Natural killer cell (primary cell): ENCODE results near the gene OR52L1. TPM values are rescaled to one million over a fixed set of nuclear protein-coding genes. Genes with fewer than 3 reads are reported as not detected.

Experiments
- ATAC-seq, 3 donors: fragments of 150-1000 bp in 2 of 3; fragments of 200-7000 bp in 1 of 3; cut with Tn5 transposase; 1 replicate in 1 of 3; 2 replicates in 2 of 3; pipeline ENCODE4 v1.10.0; 2021; ENCODE audit warnings: mild to moderate bottlenecking in 2 of 3, moderate library complexity in 2 of 3
- DNase-seq, 2 donors: peaks; one replicate each; pipeline versions ENCODE4 v3.0.0 to v3.0.0-alpha.2; 2013 to 2021; ENCODE audit warnings: mixed read lengths in 1 of 2
- H3K27ac ChIP-seq: one replicate; pipeline ENCODE4 v1.5.1; 2013; ENCODE audit warnings: mild to moderate bottlenecking, low read length
- H3K27me3 ChIP-seq: one replicate; pipeline ENCODE4 v1.6.1; 2013; ENCODE audit warnings: low read length; ENCODE audit not compliant: control insufficient read depth, insufficient read depth
- H3K36me3 ChIP-seq: one replicate; pipeline ENCODE4 v1.6.1; 2013; ENCODE audit warnings: low read length; ENCODE audit not compliant: control insufficient read depth, insufficient read depth
- H3K4me1 ChIP-seq: one replicate; pipeline ENCODE4 v1.6.1; 2013; ENCODE audit warnings: low read length; ENCODE audit not compliant: control insufficient read depth, insufficient read depth
- H3K4me3 ChIP-seq: one replicate; pipeline ENCODE4 v1.5.1; 2013; ENCODE audit warnings: low read length
- H3K9me3 ChIP-seq: one replicate; pipeline ENCODE4 v1.6.1; 2013; ENCODE audit warnings: low read length; ENCODE audit not compliant: control insufficient read depth, insufficient read depth
- H3K27ac Mint-ChIP-seq, 2 donors: one replicate each; pipeline ENCODE4 v1.8.0; 2022; ENCODE audit warnings: mild to moderate bottlenecking in 2 of 2, mixed read lengths in 2 of 2, moderate library complexity in 1 of 2
- H3K27me3 Mint-ChIP-seq, 2 donors: one replicate each; pipeline ENCODE4 v1.8.0; 2022; ENCODE audit warnings: low read depth in 2 of 2, mixed read lengths in 2 of 2
- H3K36me3 Mint-ChIP-seq: one replicate; pipeline ENCODE4 v1.8.0; 2022; ENCODE audit warnings: mixed read lengths
- H3K4me1 Mint-ChIP-seq, 2 donors: one replicate each; pipeline ENCODE4 v1.8.0; 2022; ENCODE audit warnings: mixed read lengths in 2 of 2
- H3K4me3 Mint-ChIP-seq: one replicate; pipeline ENCODE4 v1.8.0; 2022; ENCODE audit warnings: mild to moderate bottlenecking, moderate library complexity, mixed read lengths
- H3K9me3 Mint-ChIP-seq, 2 donors: one replicate each; pipeline ENCODE4 v1.8.0; 2022; ENCODE audit warnings: mixed read lengths in 2 of 2
- WGBS: methylation state at CpG from one replicate; pipeline ENCODE4 v1.1.7; 2013; ENCODE audit warnings: missing lambda C conversion rate; ENCODE audit not compliant: insufficient coverage; 5-methylcytosine and 5-hydroxymethylcytosine counted together
- intact Hi-C: fragments of 100-400 bp; cut with micrococcal nuclease; formaldehyde crosslinking; loops from one replicate; pipeline ENCODE4 v1.14.2; 2022
- total RNA-seq, 4 donors: library from RNA; stranded (reverse); fragments of 120-200 nt in 1 of 4; gene quantifications; one replicate each; pipeline versions ENCODE4 v1.2.3 to v1.2.4, GENCODE V29; 2013 to 2022
- TF ChIP-seq, protein P1 (sequence below): fragments of 200-600 bp; IDR thresholded peaks from one replicate; pipeline ENCODE4 v1.8.0; 2022; ENCODE audit warnings: antibody characterized with exemption

OR52L1 gene
- total RNA-seq, result under 1 TPM in 1 of 3 donors, not detected in 2; 0.35 TPM
- total RNA-seq (2013), result not detected

DNA sequence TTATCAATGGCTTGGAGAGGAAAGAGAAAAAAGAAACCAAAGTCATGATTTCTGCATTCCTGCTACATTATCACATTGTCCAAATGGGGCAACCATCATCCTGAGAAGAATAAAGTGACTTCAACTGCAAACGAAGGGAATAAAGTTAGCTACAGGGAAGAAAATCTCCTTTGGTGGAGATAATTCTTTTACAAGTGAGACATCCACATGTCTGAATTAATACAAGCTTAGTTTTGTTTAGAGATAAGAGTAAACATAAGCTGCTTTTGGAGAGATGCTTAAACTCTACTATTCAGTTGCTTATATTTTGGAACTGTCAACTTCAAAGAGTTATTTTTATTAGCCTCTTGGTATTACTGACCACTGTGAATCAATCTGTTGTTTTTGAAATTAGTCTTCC, at the start of gene OR52L1:
OR52L1 (minus strand) TSS at position 101 of the 400 bp plus-strand sequence; CDS start at position 46, 55 bp downstream.
- Mint-ChIP-seq H3K27ac (no peak within 1 kb of the TSS), H3K36me3 (no peaks in the 10 kb centered on the region), H3K9me3 (peaks cover 0 to 2% of the 10 kb centered on the region in 2 donors), H3K4me3 (no peak within 1 kb of the TSS), H3K4me1 (no peaks in the 10 kb centered on the region), H3K27me3 (peaks cover 13 to 56% of the 10 kb centered on the region in 2 donors)
- Histone ChIP-seq H3K4me3 (no peak within 1 kb of the TSS), H3K9me3 (no peaks in the 10 kb centered on the region), H3K27ac (no peak within 1 kb of the TSS), H3K36me3 (no peaks in the 10 kb centered on the region), H3K4me1 (no peaks in the 10 kb centered on the region), H3K27me3 (no peaks in the 10 kb centered on the region)
- no peak for ATAC-seq
- intact Hi-C loops, result no loop called here
- WGBS, result no CpG with 5 or more reads among the region's 1 CpG
- DNase-seq, result no peak
- TF ChIP-seq, protein P1, sequence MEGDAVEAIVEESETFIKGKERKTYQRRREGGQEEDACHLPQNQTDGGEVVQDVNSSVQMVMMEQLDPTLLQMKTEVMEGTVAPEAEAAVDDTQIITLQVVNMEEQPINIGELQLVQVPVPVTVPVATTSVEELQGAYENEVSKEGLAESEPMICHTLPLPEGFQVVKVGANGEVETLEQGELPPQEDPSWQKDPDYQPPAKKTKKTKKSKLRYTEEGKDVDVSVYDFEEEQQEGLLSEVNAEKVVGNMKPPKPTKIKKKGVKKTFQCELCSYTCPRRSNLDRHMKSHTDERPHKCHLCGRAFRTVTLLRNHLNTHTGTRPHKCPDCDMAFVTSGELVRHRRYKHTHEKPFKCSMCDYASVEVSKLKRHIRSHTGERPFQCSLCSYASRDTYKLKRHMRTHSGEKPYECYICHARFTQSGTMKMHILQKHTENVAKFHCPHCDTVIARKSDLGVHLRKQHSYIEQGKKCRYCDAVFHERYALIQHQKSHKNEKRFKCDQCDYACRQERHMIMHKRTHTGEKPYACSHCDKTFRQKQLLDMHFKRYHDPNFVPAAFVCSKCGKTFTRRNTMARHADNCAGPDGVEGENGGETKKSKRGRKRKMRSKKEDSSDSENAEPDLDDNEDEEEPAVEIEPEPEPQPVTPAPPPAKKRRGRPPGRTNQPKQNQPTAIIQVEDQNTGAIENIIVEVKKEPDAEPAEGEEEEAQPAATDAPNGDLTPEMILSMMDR, result no peak

GRCh38 chr11:6030708-6031405, 44.1 kb upstream of the OR52L1 start, which contains the start of gene OR56A1:
Gene OR56A1, minus strand, starts transcription at chr11:6030758. Its CDS starts 3,066 bp downstream, at chr11:6027692.
- Mint-ChIP-seq H3K4me1 (no peaks in the 10 kb centered on the region), H3K4me3 (no peak within 1 kb of the TSS), H3K36me3 (no peaks in the 10 kb centered on the region), H3K27me3 (peaks cover 12 to 15% of the 10 kb centered on the region in 2 donors), H3K27ac (no peak within 1 kb of the TSS), H3K9me3 (no peaks in the 10 kb centered on the region)
- Histone ChIP-seq H3K27me3 (peaks cover 5% of the 10 kb centered on the region), H3K27ac (no peak within 1 kb of the TSS), H3K4me1 (no peaks in the 10 kb centered on the region), H3K9me3 (no peaks in the 10 kb centered on the region), H3K36me3 (no peaks in the 10 kb centered on the region), H3K4me3 (no peak within 1 kb of the TSS)
- intact Hi-C loops, result no loop called here
- whole genome bisulfite sequencing, result 96% methylated on average over 1 of the region's 1 CpG
- DNase-seq (no peak), ATAC-seq (no peak)
- TF ChIP-seq, protein P1, result no peak

DNA sequence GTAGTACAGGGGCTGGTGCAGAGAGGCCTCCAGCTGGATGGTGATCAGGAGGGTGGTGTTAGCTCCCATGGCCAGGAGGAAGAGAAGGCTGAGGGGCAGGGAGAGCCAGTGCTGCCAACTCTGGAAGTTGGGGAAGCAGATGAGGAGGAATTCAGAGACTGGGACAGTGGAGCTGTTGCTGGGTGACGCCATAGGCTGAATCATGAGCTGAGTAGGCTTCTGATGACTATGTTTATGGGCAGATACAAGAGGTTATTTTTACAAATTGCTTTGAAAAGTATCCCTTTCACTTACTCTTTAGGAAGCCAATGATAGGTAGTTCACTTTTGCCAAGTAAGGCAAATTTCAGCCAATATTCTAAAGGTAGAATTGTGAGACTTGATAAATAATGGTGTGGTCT, 40.7 kb upstream of the OR52L1 start:
- intact Hi-C loops, result no loop called here
- DNase-seq, result no peak
- Histone ChIP-seq H3K4me3 (no peak overlapping the region), H3K27me3 (peaks cover 12% of the 10 kb centered on the region), H3K27ac (no peak overlapping the region), H3K36me3 (no peaks in the 10 kb centered on the region), H3K9me3 (no peaks in the 10 kb centered on the region), H3K4me1 (no peaks in the 10 kb centered on the region)
- ATAC-seq, result no peak
- H3K4me1 Mint-ChIP-seq, result no peaks in the 10 kb centered on the region
- WGBS, result 92% methylated on average over 1 of the region's 1 CpG
- TF ChIP-seq, protein P1, result no peak
- H3K9me3 Mint-ChIP-seq, result no peaks in the 10 kb centered on the region
- peaks cover 15 to 37% of the 10 kb centered on the region in 2 donors for H3K27me3 Mint-ChIP-seq
- no peaks in the 10 kb centered on the region for H3K36me3 Mint-ChIP-seq
- no peak overlapping the region for H3K4me3 Mint-ChIP-seq
- no peak overlapping the region for H3K27ac Mint-ChIP-seq

DNA sequence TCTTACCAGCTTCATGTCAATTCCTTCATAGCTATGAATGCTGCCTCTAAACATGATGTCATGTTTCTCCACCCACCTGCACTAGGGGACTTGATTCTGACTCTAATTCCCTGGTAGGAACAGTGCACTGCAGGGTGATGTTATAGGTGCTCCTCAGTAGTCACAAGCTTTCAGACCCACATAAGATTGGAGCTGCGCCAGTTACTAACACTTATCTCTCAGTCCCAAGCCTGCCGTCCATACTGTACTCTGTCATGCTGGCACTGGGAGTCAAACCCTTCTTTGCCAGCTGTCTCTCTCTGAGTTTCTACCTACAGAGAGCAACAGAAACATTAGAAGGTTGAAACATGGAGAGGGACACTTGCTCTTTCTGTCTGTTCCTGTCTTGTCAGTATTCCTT, 38.3 kb upstream of the OR52L1 start:
- H3K9me3 Mint-ChIP-seq, result no peaks in the 10 kb centered on the region

More for the DNA sequence above, 38.3 kb upstream of the OR52L1 start:
- peaks cover 7% of the 10 kb centered on the region for H3K27me3 ChIP-seq
- ATAC-seq (no peak), DNase-seq (no peak)
- intact Hi-C loops, result no loop called here
- H3K27ac Mint-ChIP-seq, result no peak overlapping the region
- no peaks in the 10 kb centered on the region for H3K36me3 Mint-ChIP-seq
- H3K27me3 Mint-ChIP-seq, result peaks cover 24 to 53% of the 10 kb centered on the region in 2 donors
- no peaks in the 10 kb centered on the region for H3K36me3 ChIP-seq
- no peak overlapping the region for H3K4me3 Mint-ChIP-seq
- H3K4me1 ChIP-seq, result no peaks in the 10 kb centered on the region
- no peak overlapping the region for H3K4me3 ChIP-seq
- no peaks in the 10 kb centered on the region for H3K4me1 Mint-ChIP-seq
- no peak overlapping the region for H3K27ac ChIP-seq
- WGBS, result 87% methylated on average over 2 of the region's 2 CpGs
- no peaks in the 10 kb centered on the region for H3K9me3 ChIP-seq
- TF ChIP-seq, protein P1, result no peak
